Kidney epithelial cell (primary cell): ENCODE data around the gene ATP6V1B1. TPM values are rescaled to one million over a fixed set of nuclear protein-coding genes. Genes with fewer than 3 reads are reported as not detected.

ENCODE experiments used
- DNase-seq: peaks from one replicate; pipeline ENCODE4 v3.0.0-alpha.2; 2010; ENCODE audit warnings: low read depth
- H3K27me3 ChIP-seq: 2 replicates; pipeline ENCODE4 v1.6.0; 2011; ENCODE audit warnings: low read length; ENCODE audit not compliant: control insufficient read depth, insufficient read depth
- H3K36me3 ChIP-seq: 2 replicates; pipeline ENCODE4 v1.5.1; 2011; ENCODE audit warnings: low read length; ENCODE audit not compliant: control insufficient read depth, insufficient read depth
- H3K4me3 ChIP-seq: 2 replicates; pipeline ENCODE4 v1.5.1; 2011; ENCODE audit warnings: low read depth, mild to moderate bottlenecking, control low read depth, low read length
- total RNA-seq: library from RNA; depleted of rRNA; stranded (reverse); fragments of >200 nt; gene quantifications from 2 replicates; pipeline ENCODE4 v1.2.3, GENCODE V29; 2015
- TF ChIP-seq, protein P1 (sequence below): IDR thresholded peaks from 2 replicates; pipeline ENCODE4 v1.5.1; 2011; ENCODE audit warnings: mild to moderate bottlenecking, moderate library complexity, low read length, control low read depth, inconsistent platforms; ENCODE audit not compliant: insufficient read depth, poor library complexity, severe bottlenecking

ATP6V1B1 gene
- total RNA-seq, 1 donor from 2014 or later = not detected

DNA sequence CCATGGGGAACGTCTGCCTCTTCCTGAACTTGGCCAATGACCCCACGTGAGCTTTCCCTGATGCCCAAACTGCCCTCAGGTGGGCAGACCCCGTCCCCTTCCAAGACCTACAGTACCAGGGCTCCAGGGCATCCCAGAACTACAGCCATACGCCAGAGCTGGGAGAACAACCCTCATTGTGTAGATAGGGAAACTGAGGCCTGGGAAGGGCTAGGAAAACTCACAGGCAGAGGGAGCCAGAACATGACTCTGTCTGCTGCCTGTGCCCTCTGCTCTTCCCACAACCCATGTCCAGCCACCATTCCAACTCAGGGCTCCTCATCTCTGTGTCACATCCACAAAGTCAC lies 25.9 kb downstream of the ATP6V1B1 start:
- Histone ChIP-seq H3K27me3 (peaks cover 23% of the 10 kb centered on the region), H3K4me3 (no peak overlapping the region)
- no peak for DNase-seq

DNA sequence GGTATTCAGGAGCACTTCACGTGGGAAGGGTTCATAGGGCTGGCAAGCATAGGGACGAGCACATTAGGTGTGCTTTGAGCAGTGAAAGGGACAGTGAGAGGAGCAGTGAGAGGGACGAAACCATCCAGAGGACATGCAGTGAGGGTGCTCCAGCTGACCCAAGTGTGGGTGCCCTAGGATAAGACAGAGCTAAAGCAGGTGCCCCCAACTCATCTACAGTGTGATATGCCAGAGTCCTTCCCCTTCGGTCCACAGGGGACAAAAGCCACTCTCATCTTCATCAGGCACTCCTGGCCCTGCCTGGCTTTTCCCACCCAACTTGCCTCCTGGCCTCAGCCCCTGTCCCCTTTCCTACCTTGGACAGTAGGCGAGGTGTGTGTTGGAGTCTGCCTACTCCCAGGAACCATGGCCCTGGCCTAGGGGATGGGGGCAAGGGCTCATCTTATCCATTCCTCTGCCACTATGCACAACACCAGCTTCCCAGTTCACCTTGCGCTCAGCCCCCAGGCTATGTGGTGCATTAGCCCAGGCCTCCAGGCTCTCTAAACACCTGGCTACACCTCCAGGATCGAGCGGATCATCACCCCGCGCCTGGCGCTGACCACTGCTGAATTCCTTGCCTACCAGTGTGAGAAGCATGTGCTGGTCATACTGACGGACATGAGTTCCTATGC lies 26.6 kb downstream of the ATP6V1B1 start:
- TF ChIP-seq, protein P1, sequence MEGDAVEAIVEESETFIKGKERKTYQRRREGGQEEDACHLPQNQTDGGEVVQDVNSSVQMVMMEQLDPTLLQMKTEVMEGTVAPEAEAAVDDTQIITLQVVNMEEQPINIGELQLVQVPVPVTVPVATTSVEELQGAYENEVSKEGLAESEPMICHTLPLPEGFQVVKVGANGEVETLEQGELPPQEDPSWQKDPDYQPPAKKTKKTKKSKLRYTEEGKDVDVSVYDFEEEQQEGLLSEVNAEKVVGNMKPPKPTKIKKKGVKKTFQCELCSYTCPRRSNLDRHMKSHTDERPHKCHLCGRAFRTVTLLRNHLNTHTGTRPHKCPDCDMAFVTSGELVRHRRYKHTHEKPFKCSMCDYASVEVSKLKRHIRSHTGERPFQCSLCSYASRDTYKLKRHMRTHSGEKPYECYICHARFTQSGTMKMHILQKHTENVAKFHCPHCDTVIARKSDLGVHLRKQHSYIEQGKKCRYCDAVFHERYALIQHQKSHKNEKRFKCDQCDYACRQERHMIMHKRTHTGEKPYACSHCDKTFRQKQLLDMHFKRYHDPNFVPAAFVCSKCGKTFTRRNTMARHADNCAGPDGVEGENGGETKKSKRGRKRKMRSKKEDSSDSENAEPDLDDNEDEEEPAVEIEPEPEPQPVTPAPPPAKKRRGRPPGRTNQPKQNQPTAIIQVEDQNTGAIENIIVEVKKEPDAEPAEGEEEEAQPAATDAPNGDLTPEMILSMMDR = no peak
- Histone ChIP-seq H3K4me3 (no peak overlapping the region), H3K36me3 (no peaks in the 10 kb centered on the region), H3K27me3 (peaks cover 23% of the 10 kb centered on the region)
- DNase-seq = no peak

More for the DNA sequence above, 25.9 kb downstream of the ATP6V1B1 start:
- TF ChIP-seq, protein P1 = no peak
- no peaks in the 10 kb centered on the region for H3K36me3 ChIP-seq

DNA sequence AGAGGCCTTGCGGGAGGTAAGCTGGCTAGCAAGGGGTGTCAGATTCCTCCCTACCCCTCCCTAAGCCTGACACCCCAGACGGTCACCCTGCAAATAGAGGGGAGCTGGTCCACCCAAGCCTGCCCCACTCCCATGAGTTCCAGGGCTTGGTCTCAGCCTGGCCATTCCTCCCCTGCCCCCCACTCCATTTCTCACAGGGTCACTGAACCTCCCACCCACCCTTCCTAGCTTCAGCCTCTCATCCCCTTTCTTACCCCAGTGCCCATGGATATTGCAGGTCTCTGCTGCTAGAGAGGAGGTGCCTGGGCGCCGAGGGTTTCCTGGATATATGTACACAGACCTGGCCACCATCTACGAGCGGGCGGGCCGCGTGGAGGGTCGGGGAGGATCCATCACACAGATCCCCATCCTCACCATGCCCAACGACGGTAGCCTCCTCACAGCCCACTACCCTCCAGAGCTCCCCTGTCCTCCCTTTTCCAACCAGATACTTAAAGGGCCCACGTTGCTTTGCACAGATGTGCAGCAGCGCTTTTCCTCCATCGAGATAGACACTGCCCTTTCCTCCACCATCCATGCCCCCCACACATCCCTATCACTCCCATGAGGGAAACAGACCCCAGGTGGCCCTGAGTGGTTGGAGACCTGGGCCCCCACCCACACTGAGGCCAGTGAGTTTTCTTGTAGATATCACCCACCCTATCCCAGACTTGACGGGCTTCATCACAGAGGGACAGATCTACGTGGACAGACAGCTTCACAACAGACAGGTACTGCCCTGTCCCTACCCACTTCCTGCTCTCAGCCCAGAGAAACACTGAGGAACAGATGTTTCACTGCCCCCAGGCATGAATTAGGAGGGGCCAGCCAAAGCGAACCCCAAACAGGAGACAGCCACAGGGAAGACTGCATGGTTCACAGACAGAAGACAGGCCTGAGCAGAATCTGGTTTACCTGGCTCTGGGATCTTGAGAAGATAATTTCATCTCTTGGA lies 27.5 kb downstream of the ATP6V1B1 start:
- TF ChIP-seq, protein P1 = no peak
- Histone ChIP-seq H3K36me3 (no peaks in the 10 kb centered on the region), H3K27me3 (peaks cover 21% of the 10 kb centered on the region), H3K4me3 (no peak overlapping the region)
- DNase-seq = no peak

DNA sequence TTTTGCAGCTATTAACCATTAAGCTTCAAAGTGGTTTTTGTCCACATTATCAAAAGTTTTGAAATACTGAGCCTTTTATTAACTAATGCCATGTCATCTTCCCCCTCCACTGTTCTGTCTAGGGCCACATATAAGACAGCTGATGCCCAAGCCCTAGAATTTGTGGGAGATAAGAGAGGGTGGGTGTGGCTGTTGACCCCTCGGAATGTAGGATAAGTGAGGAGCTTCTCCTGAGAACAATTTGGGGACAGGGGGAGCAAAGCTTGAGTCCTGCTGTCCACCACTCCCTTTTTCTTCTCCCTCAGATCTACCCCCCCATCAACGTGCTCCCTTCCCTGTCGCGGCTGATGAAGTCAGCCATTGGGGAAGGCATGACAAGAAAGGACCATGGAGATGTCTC lies 28.4 kb downstream of the ATP6V1B1 start:
- H3K36me3 ChIP-seq = no peaks in the 10 kb centered on the region
- TF ChIP-seq, protein P1 = no peak
- no peak overlapping the region for H3K4me3 ChIP-seq
- peaks cover 21% of the 10 kb centered on the region for H3K27me3 ChIP-seq
- DNase-seq = no peak

DNA sequence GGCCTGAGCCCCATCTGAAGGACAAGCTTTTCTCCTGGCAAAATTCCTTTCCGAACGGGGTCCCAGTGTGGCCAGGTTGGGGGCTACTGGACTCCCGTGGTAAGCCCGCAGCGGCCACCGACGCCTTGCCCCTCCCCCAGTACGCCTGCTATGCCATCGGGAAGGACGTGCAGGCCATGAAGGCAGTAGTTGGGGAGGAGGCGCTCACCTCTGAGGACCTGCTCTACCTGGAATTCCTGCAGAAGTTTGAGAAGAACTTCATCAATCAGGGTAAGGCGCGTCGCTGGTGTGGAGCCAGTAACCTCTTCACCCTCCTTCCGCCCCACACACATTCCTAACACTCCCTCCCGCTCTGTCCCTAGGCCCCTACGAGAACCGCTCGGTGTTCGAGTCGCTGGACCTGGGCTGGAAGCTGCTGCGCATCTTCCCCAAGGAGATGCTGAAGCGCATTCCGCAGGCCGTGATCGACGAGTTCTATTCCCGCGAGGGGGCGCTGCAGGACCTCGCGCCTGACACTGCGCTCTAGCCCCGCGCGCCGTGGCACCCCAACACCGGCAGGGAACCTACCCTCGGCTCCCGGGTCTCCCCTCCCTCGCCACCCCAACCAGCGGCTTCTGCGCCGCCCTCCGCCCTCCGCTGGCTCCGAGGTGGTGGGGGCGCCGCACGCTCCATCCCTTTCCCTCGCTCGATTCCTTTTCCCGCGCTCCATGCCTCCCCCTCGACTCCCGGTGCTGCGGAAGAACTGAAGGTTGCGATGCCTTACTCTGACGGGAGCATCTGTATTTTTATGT lies 29.1 kb downstream of the ATP6V1B1 start:
- no peak for DNase-seq
- Histone ChIP-seq H3K27me3 (peaks cover 21% of the 10 kb centered on the region), H3K36me3 (no peaks in the 10 kb centered on the region), H3K4me3 (peak overlapping the region; percentile 7)
- TF ChIP-seq, protein P1 = peak; percentile 70
